Measurements from ENCODE around the gene MFSD12. TPM values are rescaled to one million over a fixed set of nuclear protein-coding genes. Genes with fewer than 3 reads are reported as not detected.

Gene MFSD12
- total and polyA plus RNA-seq, 2 experiments from 2014 or later: 23.0 to 67.9 TPM

GRCh38 chr19:3545669-3546034, 11.7 kb downstream of the MFSD12 start:
- Histone ChIP-seq H3K4me3 (no peak overlapping the region), H3F3A (ENCODE audit: insufficient read depth) (peaks cover 5% of the 10 kb centered on the region; the same call in 1 of the 2 replicates), H3K36me3 (ENCODE audit: low read depth) (no peaks in the 10 kb centered on the region), H2AFZ (no peak overlapping the region), H3K9ac (no peak overlapping the region), H3K9me2 (ENCODE audit: insufficient read depth) (no peaks in the 10 kb centered on the region), H4K20me1 (ENCODE audit: insufficient read depth) (no peaks in the 10 kb centered on the region), H3K79me2 (ENCODE audit: insufficient read depth) (no peaks in the 10 kb centered on the region), H3K27ac (no peak overlapping the region), H3K9me3 (ENCODE audit: low read depth) (no peaks in the 10 kb centered on the region), H3K4me1 (ENCODE audit: insufficient read depth) (no peaks in the 10 kb centered on the region), H3K27me3 (replicated peaks; ENCODE audit: insufficient read depth) (no peaks in the 10 kb centered on the region), H3K4me2 (ENCODE audit: unreplicated experiment) (no peak overlapping the region)
- DNase-seq: no peak
- no peak for TF ChIP-seq EZH2 (IDR thresholded peaks at IDR 0.05; ENCODE audit: insufficient read depth, poor library complexity, severe bottlenecking)
- no peak for TF ChIP-seq EZH2phosphoT487 (IDR thresholded peaks at IDR 0.05; ENCODE audit: insufficient read depth, low read depth)
- in situ Hi-C loops (cut with MboI): no loop called here
- 76 to 79% methylated on average over 10 of the region's 10 CpGs for WGBS, 2 experiments (ENCODE audit: low coverage in 1 of 2, low lambda C conversion rate in 2 of 2, missing lambda C conversion rate in 2 of 2)

- no peak overlapping the region for H3K4me2 ChIP-seq (ENCODE audit: unreplicated experiment)
- no peak overlapping the region for H3K27ac ChIP-seq
- no peaks in the 10 kb centered on the region for H3K36me3 ChIP-seq (ENCODE audit: low read depth)
- H3K79me2 ChIP-seq (ENCODE audit: insufficient read depth): no peaks in the 10 kb centered on the region
- H3K4me3 ChIP-seq: no peak overlapping the region
- no peaks in the 10 kb centered on the region for H3K9me2 ChIP-seq (ENCODE audit: insufficient read depth)
- H3K9ac ChIP-seq: no peak overlapping the region
- no peaks in the 10 kb centered on the region for H3K9me3 ChIP-seq (ENCODE audit: low read depth)
- no peaks in the 10 kb centered on the region for H3K27me3 ChIP-seq (replicated peaks; ENCODE audit: insufficient read depth)
- no peak for TF ChIP-seq EZH2phosphoT487 (IDR thresholded peaks at IDR 0.05; ENCODE audit: insufficient read depth, low read depth)
- TF ChIP-seq EZH2 (IDR thresholded peaks at IDR 0.05; ENCODE audit: insufficient read depth, poor library complexity, severe bottlenecking): no peak
- peak; percentile 62 for DNase-seq
- H2AFZ ChIP-seq: no peak overlapping the region
- H3K4me1 ChIP-seq (ENCODE audit: insufficient read depth): no peaks in the 10 kb centered on the region
- in situ Hi-C loops (cut with MboI): no loop called here
- 50 to 57% methylated on average over 18 to 30 of the region's 30 CpGs for WGBS, 2 experiments (ENCODE audit: low coverage in 1 of 2, low lambda C conversion rate in 2 of 2, missing lambda C conversion rate in 2 of 2)
- H4K20me1 ChIP-seq (ENCODE audit: insufficient read depth): no peaks in the 10 kb centered on the region
- H3F3A ChIP-seq (ENCODE audit: insufficient read depth): peaks cover 5% of the 10 kb centered on the region; the same call in 1 of the 2 replicates
Measured at GRCh38 chr19:3544742-3545668, 12.4 kb downstream of the MFSD12 start.

- WGBS, 2 experiments (ENCODE audit: low coverage in 1 of 2, low lambda C conversion rate in 2 of 2, missing lambda C conversion rate in 2 of 2): 68 to 74% methylated on average over 9 of the region's 9 CpGs
Measured at GRCh38 chr19:3544058-3544376, 13.4 kb downstream of the MFSD12 start.

GRCh38 chr19:3543150-3544057, 14.0 kb downstream of the MFSD12 start:
- no peak for TF ChIP-seq EZH2 (IDR thresholded peaks at IDR 0.05; ENCODE audit: insufficient read depth, poor library complexity, severe bottlenecking)
- TF ChIP-seq EZH2phosphoT487 (IDR thresholded peaks at IDR 0.05; ENCODE audit: insufficient read depth, low read depth): no peak
- H3K9ac ChIP-seq: no peak overlapping the region
- H3K9me2 ChIP-seq (ENCODE audit: insufficient read depth): no peaks in the 10 kb centered on the region
- no peaks in the 10 kb centered on the region for H3K36me3 ChIP-seq (ENCODE audit: low read depth)
- no peaks in the 10 kb centered on the region for H3K4me1 ChIP-seq (ENCODE audit: insufficient read depth)
- DNase-seq: no peak
- in situ Hi-C loops (cut with MboI): no loop called here
- H3K4me2 ChIP-seq (ENCODE audit: unreplicated experiment): no peak overlapping the region
- no peak overlapping the region for H2AFZ ChIP-seq
- H3K9me3 ChIP-seq (ENCODE audit: low read depth): no peaks in the 10 kb centered on the region
- WGBS, 2 experiments (ENCODE audit: low coverage in 1 of 2, low lambda C conversion rate in 2 of 2, missing lambda C conversion rate in 2 of 2): 89 to 91% methylated on average over 26 to 42 of the region's 47 CpGs
- H3F3A ChIP-seq (ENCODE audit: insufficient read depth): peaks cover 5% of the 10 kb centered on the region; the same call in 1 of the 2 replicates
- no peaks in the 10 kb centered on the region for H3K27me3 ChIP-seq (replicated peaks; ENCODE audit: insufficient read depth)
- H3K27ac ChIP-seq: no peak overlapping the region
- no peaks in the 10 kb centered on the region for H4K20me1 ChIP-seq (ENCODE audit: insufficient read depth)
- no peaks in the 10 kb centered on the region for H3K79me2 ChIP-seq (ENCODE audit: insufficient read depth)
- H3K4me3 ChIP-seq: no peak overlapping the region

More at GRCh38 chr19:3544058-3544376, 13.4 kb downstream of the MFSD12 start:
- H3K4me3 ChIP-seq: no peak overlapping the region
- no peak overlapping the region for H3K27ac ChIP-seq
- no peaks in the 10 kb centered on the region for H3K27me3 ChIP-seq (replicated peaks; ENCODE audit: insufficient read depth)
- no peaks in the 10 kb centered on the region for H3K79me2 ChIP-seq (ENCODE audit: insufficient read depth)
- no peaks in the 10 kb centered on the region for H4K20me1 ChIP-seq (ENCODE audit: insufficient read depth)
- DNase-seq: no peak
- peaks cover 5% of the 10 kb centered on the region; the same call in 1 of the 2 replicates for H3F3A ChIP-seq (ENCODE audit: insufficient read depth)
- TF ChIP-seq EZH2 (IDR thresholded peaks at IDR 0.05; ENCODE audit: insufficient read depth, poor library complexity, severe bottlenecking) (no peak), EZH2phosphoT487 (IDR thresholded peaks at IDR 0.05; ENCODE audit: insufficient read depth, low read depth) (no peak)
- no peaks in the 10 kb centered on the region for H3K4me1 ChIP-seq (ENCODE audit: insufficient read depth)
- H3K4me2 ChIP-seq (ENCODE audit: unreplicated experiment): no peak overlapping the region
- in situ Hi-C loops (cut with MboI): no loop called here
- H3K36me3 ChIP-seq (ENCODE audit: low read depth): no peaks in the 10 kb centered on the region
- no peaks in the 10 kb centered on the region for H3K9me2 ChIP-seq (ENCODE audit: insufficient read depth)
- H3K9ac ChIP-seq: no peak overlapping the region
- H3K9me3 ChIP-seq (ENCODE audit: low read depth): no peaks in the 10 kb centered on the region
- H2AFZ ChIP-seq: no peak overlapping the region
